ENCODE measurements around the gene MPI. TPM values are rescaled to one million over a fixed set of nuclear protein-coding genes. Genes with fewer than 3 reads are reported as not detected.

MPI gene
- polyA plus RNA-seq, 3 donors: 19.2 to 19.9 (median 19.7) TPM

- 79% methylated on average over 6 of the region's 6 CpGs for WGBS (ENCODE audit: insufficient coverage)
- H3K36me3 ChIP-seq (replicated peaks in 1 of 2; ENCODE audit: control insufficient read depth in 1 of 2, insufficient read depth in 2 of 2, low read length in 2 of 2): peaks cover 45 to 70% of the 10 kb centered on the region in 2 donors
- no peak for DNase-seq
These were observed 7.5 kb downstream of the MPI start for GRCh38 chr15:74897300-74897701.

GRCh38 chr15:74901612-74902063, 11.8 kb downstream of the MPI start:
- H3K9me3 ChIP-seq (replicated peaks in 1 of 2; ENCODE audit: control insufficient read depth in 1 of 2, insufficient read depth in 1 of 2, low read length in 2 of 2): no peaks in the 10 kb centered on the region
- Mint-ChIP-seq H3K27ac (peak overlapping the region in 3 of 7 donors; percentile 30 to 37 (median 36)), H3K36me3 (peaks cover 54 to 58% of the 10 kb centered on the region in 2 donors), H3K4me3 (no peak overlapping the region), H3K4me1 (peaks cover 31% of the 10 kb centered on the region), H3K9me3 (no peaks in the 10 kb centered on the region), H3K27me3 (ENCODE audit: low read depth in 3 of 3) (peaks cover 0 to 1% (median 0%) of the 10 kb centered on the region in 3 donors)
- 28% methylated on average over 4 of the region's 5 CpGs for WGBS (ENCODE audit: insufficient coverage)
- H3K4me3 ChIP-seq (replicated peaks in 1 of 3; ENCODE audit: low read depth in 2 of 3, low read length in 3 of 3): no peak overlapping the region
- no peak overlapping the region for H3K9ac ChIP-seq (ENCODE audit: insufficient read depth, low read length, poor library complexity, severe bottlenecking)
- no peaks in the 10 kb centered on the region for H3K27me3 ChIP-seq (ENCODE audit: control insufficient read depth in 2 of 2, insufficient read depth in 2 of 2, low read length in 2 of 2)
- H3K27ac ChIP-seq (ENCODE audit: low read depth in 1 of 2, low read length in 2 of 2): peak overlapping the region in 1 of 2 donors; percentile 22
- DNase-seq: peak; percentile 44 to 75 (median 57)
- peaks cover 25 to 28% of the 10 kb centered on the region in 2 donors for H3K4me1 ChIP-seq (ENCODE audit: control insufficient read depth in 1 of 2, insufficient read depth in 2 of 2, low read length in 2 of 2)
- H3K79me2 ChIP-seq (ENCODE audit: insufficient read depth, low read length): peaks cover 23% of the 10 kb centered on the region
- peaks cover 38 to 75% of the 10 kb centered on the region in 2 donors for H3K36me3 ChIP-seq (replicated peaks in 1 of 2; ENCODE audit: control insufficient read depth in 1 of 2, insufficient read depth in 2 of 2, low read length in 2 of 2)
- intact Hi-C loops (cut with micrococcal nuclease): loop anchor here (5.0 to 10.0 kb wide), 2 partner anchors 34 to 57 kb away; partner anchors contain the start of gene ULK3 (in 2 of the 2)
- peaks cover 15% of the 10 kb centered on the region for H4K20me1 ChIP-seq (ENCODE audit: insufficient read depth, low read length)
- H2AFZ ChIP-seq (ENCODE audit: insufficient read depth, low read depth, low read length, poor library complexity, severe bottlenecking): no peak overlapping the region
- no peak overlapping the region for H3K4me2 ChIP-seq (replicated peaks; ENCODE audit: extremely low read depth, low read length, poor library complexity, severe bottlenecking)
- peak; percentile 96 for TF ChIP-seq CTCF (IDR thresholded peaks at IDR 0.05)

More at GRCh38 chr15:74897300-74897701, 7.5 kb downstream of the MPI start:
- Histone ChIP-seq H4K20me1 (ENCODE audit: insufficient read depth, low read length) (peaks cover 10% of the 10 kb centered on the region), H3K27ac (ENCODE audit: low read depth in 1 of 2, low read length in 2 of 2) (no peak overlapping the region), H3K9ac (ENCODE audit: insufficient read depth, low read length, poor library complexity, severe bottlenecking) (no peak overlapping the region), H3K27me3 (ENCODE audit: control insufficient read depth in 2 of 2, insufficient read depth in 2 of 2, low read length in 2 of 2) (no peaks in the 10 kb centered on the region), H3K4me1 (ENCODE audit: control insufficient read depth in 1 of 2, insufficient read depth in 2 of 2, low read length in 2 of 2) (peaks cover 4 to 5% of the 10 kb centered on the region in 2 donors), H3K79me2 (ENCODE audit: insufficient read depth, low read length) (no peaks in the 10 kb centered on the region), H3K9me3 (replicated peaks in 1 of 2; ENCODE audit: control insufficient read depth in 1 of 2, insufficient read depth in 1 of 2, low read length in 2 of 2) (no peaks in the 10 kb centered on the region), H3K4me3 (replicated peaks in 1 of 3; ENCODE audit: low read depth in 2 of 3, low read length in 3 of 3) (no peak overlapping the region), H3K4me2 (replicated peaks; ENCODE audit: extremely low read depth, low read length, poor library complexity, severe bottlenecking) (no peak overlapping the region), H2AFZ (ENCODE audit: insufficient read depth, low read depth, low read length, poor library complexity, severe bottlenecking) (no peak overlapping the region)
- H3K36me3 Mint-ChIP-seq: peaks cover 43 to 55% of the 10 kb centered on the region in 2 donors
- H3K27ac Mint-ChIP-seq: peak overlapping the region in 2 of 7 donors; percentile 13 to 50
- H3K4me3 Mint-ChIP-seq: no peak overlapping the region
- H3K9me3 Mint-ChIP-seq: no peaks in the 10 kb centered on the region
- TF ChIP-seq CTCF (IDR thresholded peaks at IDR 0.05): no peak
- intact Hi-C loops (cut with micrococcal nuclease): no loop called here
- no peaks in the 10 kb centered on the region for H3K27me3 Mint-ChIP-seq (ENCODE audit: low read depth in 3 of 3)
- peaks cover 13% of the 10 kb centered on the region for H3K4me1 Mint-ChIP-seq
